CD4-positive, alpha-beta T cell treated with Interleukin-15 for 1 hour (primary cell): ENCODE measurements around the gene LRRC25.
"Not testable (repeated sequence)": the region's sequence is repeated elsewhere in the genome, so short reads cannot be mapped to it uniquely, and the experiment has no call there.

ENCODE experiments used
- DNase-seq: peaks from one replicate; pipeline ENCODE4 v3.0.0-alpha.2; 2020

LRRC25 gene

DNA sequence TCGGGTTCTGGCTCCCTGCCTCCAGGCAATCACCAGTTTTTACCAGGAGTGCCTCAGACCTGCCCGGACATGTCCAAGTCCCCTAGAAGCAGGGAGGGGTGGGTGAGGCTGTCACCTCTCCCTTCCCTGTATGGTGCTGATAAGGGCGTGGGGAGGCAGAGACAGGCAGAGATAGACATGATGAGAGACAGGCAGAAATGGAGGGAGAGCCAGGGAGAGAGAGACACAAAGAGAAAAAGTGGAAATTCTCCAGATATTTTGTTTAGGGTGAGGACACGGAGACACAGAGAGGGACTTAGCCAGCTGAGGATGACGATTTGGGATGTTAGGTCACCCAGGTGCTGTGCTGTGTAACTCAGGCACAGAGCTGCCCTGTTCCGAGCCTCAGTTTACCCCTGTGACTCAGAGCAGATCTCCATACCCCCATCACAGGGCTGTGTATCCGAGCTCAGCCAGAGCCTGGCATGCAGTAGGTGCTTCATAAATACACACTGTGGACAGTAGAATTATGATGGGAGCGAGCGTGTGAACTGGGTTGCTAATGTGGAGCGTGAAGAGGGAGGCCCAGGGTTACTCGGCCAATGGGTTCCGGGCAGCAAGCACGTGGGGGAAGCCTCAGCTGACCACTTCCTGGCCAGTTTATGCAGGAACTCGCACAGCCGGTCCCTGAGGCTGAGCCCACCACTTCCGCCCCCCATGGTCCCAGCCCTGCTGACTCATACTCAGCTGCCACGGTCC is 23.4 kb downstream of the LRRC25 start:
- peak; percentile 89 for DNase-seq

DNA sequence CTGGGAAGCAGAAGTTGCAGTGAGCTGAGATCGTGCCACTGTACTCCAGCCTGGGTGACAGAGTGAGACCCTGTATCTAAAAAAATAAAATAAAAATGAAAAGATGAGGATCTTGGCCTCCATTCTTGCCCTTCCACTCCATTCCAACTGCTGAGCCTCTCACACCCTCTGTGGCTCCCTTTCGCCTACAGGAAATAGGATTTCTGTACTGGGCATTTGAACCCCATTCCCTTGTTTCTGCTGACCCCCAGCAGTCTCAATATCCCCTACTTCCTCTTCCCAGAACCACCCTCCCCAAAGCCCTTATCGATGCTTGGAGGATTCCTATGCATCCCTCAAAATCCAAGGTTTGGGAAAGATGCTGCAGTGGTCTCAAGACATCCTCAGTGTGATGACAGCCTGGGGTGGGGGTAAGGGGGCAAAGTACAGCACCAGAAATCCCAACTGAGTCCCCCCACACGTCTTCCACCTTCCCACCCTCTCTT is 24.0 kb downstream of the LRRC25 start:
- DNase-seq = no peak

DNA sequence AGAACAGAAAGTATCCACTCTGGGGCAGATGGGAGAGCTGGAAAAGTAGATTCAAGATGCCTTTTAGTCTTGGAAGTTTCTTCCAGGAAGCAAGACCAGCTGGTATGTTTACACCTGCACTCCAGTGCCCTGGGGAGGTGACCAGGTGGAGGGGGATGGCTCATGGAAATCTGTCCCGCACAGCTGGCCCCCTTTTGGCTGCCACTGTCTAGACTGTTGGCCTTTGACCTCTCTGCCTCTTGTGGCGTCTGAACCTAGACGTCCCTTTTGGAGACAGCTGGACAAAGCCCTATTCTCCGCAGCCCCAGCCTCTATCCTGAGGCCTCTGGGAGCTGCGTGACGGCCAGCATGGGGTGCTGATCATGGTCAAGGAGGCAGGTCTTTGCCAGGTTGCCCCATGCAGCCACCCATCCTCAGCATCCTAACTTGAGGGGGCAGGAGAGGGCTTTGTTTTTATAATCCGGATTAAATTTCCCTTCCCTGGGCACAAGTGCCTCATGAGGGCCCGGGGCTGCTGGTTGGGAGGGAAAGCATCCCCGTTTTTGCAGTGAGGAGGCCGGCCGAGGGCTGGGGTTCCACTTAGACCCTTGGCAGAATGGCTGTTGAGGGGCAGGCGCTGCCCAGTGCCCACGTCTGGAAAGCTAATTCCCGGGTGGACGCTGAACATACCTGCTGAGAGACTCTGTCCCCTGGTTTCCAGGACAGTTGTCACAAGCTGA is 28.8 kb downstream of the LRRC25 start:
- DNase-seq = no peak

DNA sequence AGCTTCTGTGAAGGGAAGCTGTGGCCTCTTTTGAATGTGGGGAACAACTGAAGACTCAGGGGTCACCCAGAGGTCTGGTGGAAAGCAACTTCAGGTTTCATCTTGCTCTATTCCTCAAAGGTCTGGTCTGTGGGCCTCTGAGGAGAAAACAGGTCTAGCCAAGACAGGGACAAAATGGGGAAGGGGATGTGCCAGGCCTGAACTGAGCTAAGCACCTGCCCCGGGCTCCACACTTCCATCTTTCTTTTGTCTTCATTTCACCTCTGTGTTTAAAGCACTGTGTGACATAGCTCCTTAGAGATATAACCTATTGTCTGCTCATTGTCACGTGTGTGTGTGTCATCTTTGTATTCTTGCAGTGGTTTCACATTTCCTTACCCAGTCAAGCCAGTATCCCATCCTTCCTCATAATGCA is 31.4 kb downstream of the LRRC25 start:
- no peak for DNase-seq

DNA sequence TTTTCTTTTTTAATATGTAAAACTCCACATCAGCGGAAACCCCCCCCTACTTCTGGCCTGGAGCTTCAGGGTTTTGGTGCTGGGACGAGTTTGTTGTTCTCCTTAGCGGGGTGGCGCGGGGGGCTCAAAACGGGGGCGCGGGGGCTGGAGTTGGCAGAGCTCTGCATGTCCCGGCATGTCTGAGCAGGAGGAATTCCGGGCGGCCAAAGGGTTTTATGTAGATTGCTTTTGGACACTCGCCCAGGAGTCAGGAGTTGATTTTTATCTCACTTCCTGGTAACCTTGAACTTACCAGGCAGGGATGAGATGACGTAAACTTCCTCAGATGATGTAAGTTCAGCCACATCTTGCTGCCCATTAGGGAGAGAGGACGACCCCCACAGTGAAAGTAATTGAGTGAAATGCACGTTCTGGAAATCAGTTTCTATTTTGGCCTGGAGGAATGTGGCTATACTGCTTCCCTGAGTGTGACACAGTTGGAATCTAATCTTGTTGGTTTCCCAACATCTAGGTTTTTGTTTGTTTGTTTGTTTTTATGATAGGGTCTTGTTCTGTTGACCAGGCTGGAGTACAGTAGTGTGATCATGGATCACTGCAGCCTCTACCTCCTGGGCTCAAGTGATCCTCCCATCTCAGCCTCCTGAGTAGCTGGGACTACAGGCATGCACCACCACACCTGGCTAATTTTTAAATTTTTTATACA is 32.4 kb downstream of the LRRC25 start:
- no peak for DNase-seq

DNA sequence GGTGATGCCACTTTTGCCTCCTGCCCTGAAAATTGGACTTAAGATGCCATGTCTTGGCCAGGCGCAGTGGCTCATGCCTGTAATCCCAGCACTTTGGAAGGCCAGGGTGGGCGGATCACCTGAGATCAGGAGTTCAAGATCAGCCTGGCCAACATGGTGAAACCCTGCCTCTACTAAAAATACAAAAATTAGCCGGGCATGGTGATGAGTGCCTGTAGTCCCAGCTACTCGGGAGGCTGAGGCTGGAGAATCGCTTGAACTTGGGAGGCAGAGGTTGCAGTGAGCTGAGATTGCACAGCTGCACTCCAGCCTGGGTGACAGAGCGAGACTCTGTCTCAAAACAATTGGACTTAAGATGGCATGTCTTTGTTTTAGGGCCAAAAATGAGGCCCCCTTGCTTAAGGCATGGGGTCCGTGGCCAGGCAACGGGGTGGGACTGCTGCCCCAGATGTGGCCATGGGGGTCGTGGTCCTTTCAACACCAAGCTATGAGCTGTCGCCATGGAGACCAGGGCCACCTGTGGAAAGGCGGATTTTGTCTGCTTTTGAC is 33.1 kb downstream of the LRRC25 start:
- not testable (repeated sequence) for DNase-seq

- DNase-seq = no peak
Measured at GRCh38 chr19:18363787-18364186, 33.6 kb downstream of the LRRC25 start.

- no peak for DNase-seq
Measured at GRCh38 chr19:18362934-18363542, 34.4 kb downstream of the LRRC25 start.

- no peak for DNase-seq
Measured at GRCh38 chr19:18361646-18362045, 35.8 kb downstream of the LRRC25 start.

- no peak for DNase-seq
Measured at GRCh38 chr19:18357041-18357440, 40.4 kb downstream of the LRRC25 start.

DNA sequence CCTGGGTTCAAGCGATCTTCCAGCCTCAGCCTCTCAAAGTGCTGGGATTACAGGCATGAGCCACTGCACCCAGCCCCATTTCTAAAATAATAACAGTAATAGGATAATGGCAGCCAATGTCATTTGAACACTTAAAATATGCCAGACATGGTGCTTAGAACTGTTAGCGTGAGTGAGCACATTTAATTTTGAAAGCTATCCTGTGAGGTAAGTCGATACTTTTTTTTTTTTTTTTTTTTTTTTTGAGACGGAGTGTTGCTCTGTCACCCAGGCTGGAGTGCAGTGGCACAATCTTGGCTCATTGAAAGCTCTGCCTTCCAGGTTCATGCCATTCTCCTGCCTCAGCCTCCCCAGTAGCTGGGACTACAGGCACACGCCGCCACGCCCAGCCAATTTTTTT is 42.7 kb downstream of the LRRC25 start:
- DNase-seq = not testable (repeated sequence)

- DNase-seq = no peak
Measured at GRCh38 chr19:18353378-18354005, 43.9 kb downstream of the LRRC25 start.

GRCh38 chr19:18351544-18351943 is 45.9 kb downstream of the LRRC25 start:
- DNase-seq = no peak

- DNase-seq = no peak
Measured at GRCh38 chr19:18350490-18350889, 46.9 kb downstream of the LRRC25 start.

DNA sequence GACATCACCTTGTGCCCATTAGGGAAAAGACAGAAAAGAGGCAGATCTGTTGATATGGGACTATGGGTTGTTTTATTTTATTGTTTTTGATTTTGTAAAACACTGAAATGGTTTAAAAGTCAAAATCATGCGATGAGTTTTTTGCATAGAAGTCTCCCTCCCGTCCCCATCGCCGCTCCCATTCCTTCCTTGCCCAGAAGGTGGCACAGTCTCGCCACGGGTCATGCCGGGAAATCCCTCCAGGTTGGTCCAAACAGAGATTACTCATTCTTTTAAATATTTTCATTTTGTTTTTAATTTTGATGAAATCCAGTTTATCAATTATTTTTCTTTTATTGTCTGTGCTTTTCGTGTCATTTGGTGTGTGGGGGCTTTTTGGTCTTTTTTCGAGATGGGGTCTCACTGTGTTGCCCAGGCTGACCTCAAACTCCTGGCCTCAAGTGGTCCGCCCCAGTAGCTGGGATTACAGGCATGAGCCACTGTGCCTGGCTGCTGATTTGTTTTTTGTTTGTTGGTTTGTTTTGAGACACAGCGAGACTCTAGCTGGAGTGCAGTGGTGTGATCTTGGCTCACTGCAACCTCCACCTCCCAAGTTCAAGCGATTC is 47.8 kb downstream of the LRRC25 start:
- DNase-seq = no peak

GRCh38 chr19:18348818-18349339 is 48.5 kb downstream of the LRRC25 start:
- DNase-seq = not testable (repeated sequence)

- DNase-seq = no peak
Measured at GRCh38 chr19:18348171-18348570, 49.3 kb downstream of the LRRC25 start.

DNA sequence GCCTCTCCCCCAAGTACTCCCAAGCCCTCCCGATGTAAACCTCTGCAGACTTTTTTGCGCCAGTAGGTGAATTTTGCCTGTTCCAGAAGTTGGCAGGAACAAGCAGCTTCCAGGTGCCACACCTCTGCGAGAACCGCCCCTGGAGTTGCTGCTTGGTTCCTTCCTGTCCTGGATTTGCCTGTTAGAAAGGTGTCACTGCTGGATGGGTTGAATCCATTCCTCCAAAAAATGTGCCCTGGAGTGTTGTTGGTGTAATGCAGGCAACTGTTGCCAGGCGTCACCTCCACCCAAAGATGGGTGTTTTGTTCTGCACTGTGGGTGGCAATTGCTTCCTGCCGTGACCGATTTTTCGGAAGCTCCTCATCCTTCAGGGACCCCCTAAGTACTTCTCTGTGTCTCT is 51.3 kb downstream of the LRRC25 start:
- no peak for DNase-seq

DNA sequence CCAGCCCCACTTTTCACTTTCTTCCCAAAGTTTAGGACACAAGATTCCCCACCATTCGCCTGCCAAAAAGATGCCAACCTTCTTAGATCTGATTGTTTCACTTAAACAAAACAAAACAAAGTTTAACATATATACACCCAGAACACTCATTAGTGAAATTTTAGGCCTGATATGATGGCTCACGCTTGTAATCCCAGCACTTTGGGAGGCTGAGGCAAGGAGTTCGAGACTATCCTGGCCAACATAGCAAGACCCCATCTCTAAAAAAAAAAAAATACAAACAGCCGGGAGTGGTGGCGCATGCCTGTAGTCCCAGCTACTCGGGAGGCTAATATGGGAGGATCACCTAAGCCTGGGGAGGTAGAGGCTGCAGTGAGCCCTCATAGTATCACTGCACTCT is 52.1 kb downstream of the LRRC25 start:
- DNase-seq = no peak

- DNase-seq = no peak
Measured at GRCh38 chr19:18344582-18344950, 52.9 kb downstream of the LRRC25 start.

- no peak for DNase-seq
Measured at GRCh38 chr19:18342090-18342632, 55.3 kb downstream of the LRRC25 start.
